GM21723 (cell line): ENCODE data around the gene BRF1.

Source experiments
- ATAC-seq: cut with Tn5 transposase; IDR thresholded peaks from one replicate; pipeline ENCODE4 v1.9.1; 2021; ENCODE audit warnings: mild to moderate bottlenecking, moderate library complexity; ENCODE audit not compliant: unreplicated experiment

Gene BRF1

GRCh38 chr14:105177082-105177481 is 123.7 kb downstream of the BRF1 start:
- ATAC-seq, result no peak

DNA sequence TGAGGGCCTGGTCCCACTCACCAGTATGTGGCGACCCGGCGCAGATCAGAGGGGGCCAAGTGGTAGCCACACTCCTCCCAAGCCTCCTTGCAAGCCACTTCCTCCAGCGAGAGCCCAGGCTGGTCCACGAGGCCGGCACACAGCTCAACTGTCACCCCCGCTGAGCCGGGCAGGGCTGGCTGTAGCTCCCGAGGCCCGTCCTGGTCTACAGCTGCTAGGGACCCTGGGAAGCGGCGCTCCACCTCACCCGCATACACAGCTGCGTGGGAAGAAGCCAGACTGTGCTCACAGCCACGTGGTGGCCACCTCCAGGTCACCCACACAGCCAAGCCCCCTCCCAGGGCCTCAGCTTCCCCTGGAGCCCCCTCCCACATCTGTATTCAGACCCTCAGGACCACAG is 124.3 kb downstream of the BRF1 start:
- ATAC-seq, result no peak

DNA sequence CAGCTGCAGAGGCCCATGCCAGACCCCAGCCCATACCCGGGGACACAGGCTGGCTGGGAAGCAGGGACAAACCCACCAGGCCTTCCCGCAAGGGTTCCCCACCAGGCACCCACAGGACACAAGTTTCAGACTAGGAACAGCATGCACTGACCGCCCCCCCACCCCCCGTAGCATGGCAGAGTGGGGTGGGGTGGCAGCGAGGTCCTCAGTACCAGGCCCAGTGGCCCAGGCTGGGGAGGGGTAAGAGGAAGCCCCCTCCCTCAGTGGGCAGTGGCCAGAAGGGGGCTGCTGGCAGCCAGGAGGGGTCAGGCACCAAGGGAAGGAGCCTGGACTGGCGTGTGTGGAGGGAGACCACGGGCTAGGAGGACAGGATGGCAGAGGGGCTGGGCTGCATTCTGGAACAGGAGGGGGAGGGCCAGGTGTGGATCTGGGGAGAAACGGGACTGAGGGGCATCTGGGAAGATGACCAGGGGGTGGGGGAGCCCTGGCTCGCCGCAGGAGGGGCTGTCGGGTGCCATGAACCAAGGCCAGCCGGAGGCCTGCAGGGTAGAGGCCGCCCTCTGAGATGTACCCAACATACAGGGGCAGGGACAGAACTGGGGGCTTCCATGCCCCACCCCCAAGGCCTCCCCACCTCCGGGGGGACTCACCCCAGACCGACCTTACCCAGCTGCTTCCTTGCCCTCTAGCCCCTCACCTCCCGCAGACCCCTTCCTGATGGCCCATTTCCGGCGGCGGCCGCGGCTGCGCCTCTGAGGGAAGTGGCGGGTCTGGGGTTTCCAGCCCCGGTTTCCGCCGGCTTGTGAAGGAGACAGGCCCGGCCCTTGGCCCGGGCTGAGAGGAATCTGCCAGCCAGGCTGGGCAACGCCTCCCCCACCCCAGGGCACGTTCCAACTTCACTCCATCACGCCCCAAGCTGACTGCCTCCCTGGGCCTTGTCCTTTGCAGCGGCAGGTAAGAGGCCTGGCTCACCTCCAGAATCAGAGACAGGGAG is 126.6 kb downstream of the BRF1 start:
- ATAC-seq, result no peak

- no peak for ATAC-seq
These were observed 127.7 kb downstream of the BRF1 start for GRCh38 chr14:105173145-105173544.

DNA sequence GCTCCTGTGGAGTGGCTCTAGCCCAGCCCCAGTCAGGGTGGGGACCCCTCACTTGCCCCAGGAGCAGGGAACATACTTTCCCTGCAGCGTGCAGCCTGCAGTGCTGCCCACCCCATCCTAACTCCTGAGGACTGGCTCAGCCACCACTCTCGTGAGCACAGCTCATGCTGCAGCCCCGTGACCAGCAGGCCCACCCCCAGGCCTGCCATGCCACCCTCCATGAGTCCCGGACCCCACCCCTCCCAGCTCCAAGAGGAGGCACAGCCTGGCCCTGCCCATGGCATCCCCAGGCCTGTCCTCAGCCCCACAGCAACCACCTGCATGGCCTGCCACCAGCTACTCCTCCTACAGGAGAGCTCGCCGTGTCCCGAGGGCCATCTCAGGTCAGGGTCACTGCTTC is 128.3 kb downstream of the BRF1 start:
- no peak for ATAC-seq

GRCh38 chr14:105171004-105171673 is 129.7 kb downstream of the BRF1 start:
- no peak for ATAC-seq

- no peak for ATAC-seq
These were observed 130.8 kb downstream of the BRF1 start for GRCh38 chr14:105169776-105170655.

DNA sequence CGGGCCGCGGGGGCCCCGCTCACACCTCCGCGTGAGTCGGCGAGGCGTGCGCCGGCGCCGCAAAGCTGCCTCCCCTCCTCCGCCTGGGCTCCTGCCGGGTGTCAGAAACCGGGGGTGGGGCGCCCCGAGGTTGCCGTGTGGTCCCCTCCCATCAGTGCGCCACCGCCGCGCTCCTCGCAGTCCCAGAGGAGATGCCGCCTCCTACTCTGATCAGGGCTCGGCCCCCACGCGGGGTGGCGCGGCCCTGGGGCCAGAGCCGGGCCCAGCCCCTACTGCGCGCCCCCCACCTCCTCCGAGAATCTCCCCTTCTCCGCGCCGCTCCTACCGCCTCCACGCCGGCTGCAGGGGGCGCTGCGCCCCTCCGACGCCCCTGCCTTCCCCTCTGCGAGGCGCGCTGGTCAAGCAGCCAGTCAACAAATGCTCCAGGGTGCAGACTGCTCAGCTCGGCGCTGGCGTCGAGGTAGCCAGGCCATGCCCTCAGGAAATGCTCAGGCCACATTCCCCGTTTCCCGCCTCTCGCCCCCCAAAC is 131.8 kb downstream of the BRF1 start:
- no peak for ATAC-seq

DNA sequence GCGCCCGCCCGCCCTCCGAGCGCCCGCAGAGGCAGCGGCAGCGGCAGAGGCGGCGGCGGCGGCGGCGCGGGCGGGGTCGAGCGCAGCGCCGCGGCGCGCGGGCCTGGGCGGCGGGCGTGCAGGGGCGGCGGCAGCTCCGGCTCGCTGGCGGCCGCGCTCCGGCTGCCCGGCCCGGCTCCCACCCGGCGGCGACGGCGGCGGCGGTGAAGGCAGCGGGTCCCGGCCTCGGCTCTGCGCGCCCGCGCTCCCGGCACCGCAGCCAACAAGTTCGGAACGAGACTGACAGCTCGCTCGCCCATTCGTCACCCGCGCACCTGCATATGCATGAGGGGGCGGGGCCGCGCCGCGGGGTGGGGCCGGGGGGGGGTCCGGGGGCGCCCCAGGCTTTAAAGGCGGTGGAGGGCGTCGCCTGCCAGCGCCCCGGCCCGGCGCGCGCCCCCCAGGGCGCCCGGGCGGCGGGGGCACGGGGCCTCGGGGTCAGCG is 132.3 kb downstream of the BRF1 start, which contains the start of gene JAG2:
JAG2 (minus strand) TSS at position 281 of the 483 bp plus-strand sequence. CDS start 356 bp downstream, outside the sequence.
- no peak for ATAC-seq

DNA sequence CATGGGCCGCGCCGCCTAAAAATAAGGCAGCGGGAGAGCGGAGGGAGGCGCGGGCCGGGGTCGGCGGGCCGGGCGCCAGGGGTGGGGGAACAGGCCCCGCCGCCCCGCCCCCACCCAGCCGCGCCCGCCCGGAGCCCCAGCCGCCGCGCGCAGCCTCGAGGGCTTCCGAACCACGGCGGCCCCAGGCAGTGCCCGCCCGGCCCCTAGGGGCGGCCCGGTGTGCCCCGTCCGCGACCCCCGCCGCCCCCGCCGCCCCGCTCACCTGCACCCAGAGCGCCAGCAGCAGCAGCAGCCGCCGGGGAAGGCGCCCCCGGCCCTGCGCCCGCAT is 132.7 kb downstream of the BRF1 start:
- no peak for ATAC-seq

GRCh38 chr14:105167303-105168092 is 133.3 kb downstream of the BRF1 start:
- no peak for ATAC-seq

- ATAC-seq, result no peak
These were observed 134.1 kb downstream of the BRF1 start for GRCh38 chr14:105166571-105167302.

DNA sequence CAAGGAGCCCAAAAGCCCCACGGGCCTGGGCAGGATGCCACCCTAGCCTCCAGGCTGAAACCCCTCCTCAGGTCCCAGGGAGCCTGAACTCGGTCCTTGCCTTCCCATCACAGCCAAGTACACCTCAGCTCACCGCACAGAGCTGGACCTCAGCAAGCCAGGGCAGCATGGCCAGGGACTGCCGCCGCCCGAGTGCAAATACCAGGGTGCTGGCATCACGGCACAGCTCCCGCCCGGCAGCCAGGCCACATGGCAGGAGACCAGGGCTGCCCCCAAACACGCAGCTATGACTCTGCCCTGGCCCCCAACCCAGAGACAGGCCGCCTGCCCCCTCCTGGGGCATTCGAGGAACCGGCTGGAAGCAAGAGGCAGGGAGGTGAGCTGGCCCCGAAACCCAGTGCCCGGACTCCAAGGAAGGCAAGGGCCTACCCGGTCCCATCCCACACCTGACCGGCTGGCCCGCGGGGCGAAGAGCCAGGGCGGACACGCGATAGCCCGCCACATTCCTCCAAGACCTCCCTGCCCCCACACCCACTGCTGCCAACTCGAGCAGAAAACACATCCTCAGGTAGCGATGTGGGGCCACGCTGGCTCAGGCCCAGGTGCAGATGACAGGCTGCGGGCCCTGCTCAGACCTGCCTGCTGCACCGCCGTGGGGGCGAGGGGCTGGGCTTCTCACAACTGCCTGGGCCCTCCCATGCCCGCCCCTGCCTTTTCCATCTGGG is 134.9 kb downstream of the BRF1 start:
- ATAC-seq, result no peak

DNA sequence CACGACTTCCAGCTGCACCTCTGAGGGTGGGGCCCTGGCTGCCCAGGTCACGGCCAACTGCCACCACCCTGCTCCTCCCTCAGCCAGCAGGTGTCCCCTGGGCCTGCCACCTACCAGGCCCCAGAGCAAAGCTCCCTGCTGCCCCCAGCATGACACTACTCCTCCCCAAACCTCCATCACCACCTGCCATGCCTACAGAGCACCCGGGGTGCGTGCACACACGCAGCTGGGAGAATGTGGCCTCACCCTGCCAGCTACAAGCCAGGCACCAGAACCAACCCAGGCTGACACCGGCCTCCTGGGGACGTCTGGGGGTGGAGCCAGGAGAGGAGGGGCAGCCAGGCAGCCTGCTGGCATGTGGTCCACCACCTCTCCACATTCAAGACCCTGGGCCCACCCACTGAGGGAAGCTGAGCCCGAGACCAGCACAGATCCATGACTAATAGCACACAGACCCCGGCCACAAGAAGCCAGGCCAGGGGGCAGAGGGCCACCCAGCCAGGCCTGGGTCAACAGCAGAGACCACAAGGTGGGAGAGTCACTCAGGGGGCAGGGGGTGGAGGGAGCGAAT is 135.6 kb downstream of the BRF1 start:
- no peak for ATAC-seq

GRCh38 chr14:105163040-105163742 is 137.6 kb downstream of the BRF1 start:
- no peak for ATAC-seq

DNA sequence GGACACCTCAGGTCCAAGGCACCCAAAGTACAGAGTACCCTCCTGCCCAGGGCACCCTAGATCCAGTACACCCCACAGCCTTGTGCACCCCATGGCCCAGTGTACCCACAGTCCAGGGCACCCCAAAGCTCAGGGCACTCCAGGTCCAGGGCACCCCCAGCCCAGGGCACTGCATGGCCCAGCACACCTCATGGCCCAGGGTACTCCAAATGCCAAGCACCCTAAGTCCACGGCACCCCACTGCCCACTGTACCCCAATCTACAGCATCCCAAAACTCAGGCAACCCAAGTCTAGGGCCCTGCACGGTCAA is 138.2 kb downstream of the BRF1 start:
- ATAC-seq, result no peak

DNA sequence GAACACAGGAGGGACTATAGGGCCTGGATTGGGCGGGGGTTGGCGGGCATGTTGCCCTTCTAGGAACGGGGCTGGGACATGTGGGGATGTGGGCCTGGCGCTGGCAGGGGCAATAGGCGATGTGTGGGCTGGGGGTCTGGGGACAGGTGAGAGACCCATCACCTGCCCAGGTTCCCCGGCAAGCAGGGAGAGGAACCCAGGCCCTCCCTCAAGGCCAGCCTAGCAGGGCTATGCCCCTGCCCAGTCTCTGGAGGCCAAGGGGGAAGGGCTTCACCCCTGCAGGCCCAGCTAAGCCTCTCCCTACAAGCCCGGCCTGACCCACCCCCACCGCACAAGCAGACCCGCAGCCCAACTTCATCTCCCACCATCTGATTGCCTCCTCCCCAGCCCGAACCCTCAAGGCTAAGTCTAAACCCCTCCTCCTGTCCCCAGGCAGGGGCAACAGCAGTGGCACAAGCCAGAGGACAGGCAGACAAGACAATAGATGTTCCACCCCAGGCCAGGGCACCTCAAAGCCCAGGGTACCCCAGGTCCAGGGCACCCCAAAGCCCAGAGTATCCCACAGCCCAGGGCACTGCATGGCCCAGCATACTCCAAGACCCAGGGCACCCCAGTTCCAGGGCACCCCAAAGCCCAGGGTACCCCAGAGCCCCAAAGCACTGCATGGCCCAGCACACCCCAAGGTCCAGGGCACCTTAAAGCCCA is 138.7 kb downstream of the BRF1 start:
- ATAC-seq, result no peak
